IMR-90 (cell line): ENCODE data around the gene SCYGR5. TPM values are rescaled to one million over a fixed set of nuclear protein-coding genes. Genes with fewer than 3 reads are reported as not detected.

ENCODE experiments used
- ATAC-seq: fragments of 200-7000 bp; cut with Tn5 transposase; 2 replicates; pipeline ENCODE4 v1.9.1; 2020; ENCODE audit warnings: low read depth, mild to moderate bottlenecking, moderate library complexity
- BruUV-seq: library from RNA; stranded (reverse); fragments of 400-500 nt; replicated peaks from 2 replicates; lab custom pipeline; 2021; lab: Mats Ljungman, UMichigan
- CTCF ChIA-PET: fragments of 300-600 bp; formaldehyde crosslinking; extraction: SDS; loops from one replicate; lab custom pipeline; 2021; ENCODE audit warnings: antibody characterized with exemption; lab: Yijun Ruan, JAX
- POLR2A ChIA-PET: fragments of 300-600 bp; sonication (Branson Sonifier 250); formaldehyde crosslinking; loops from one replicate; lab custom pipeline; 2022; ENCODE audit warnings: antibody characterized with exemption; ENCODE audit not compliant: unreplicated experiment; lab: Charles Lee
- DNase-seq: peaks from one replicate; pipeline ENCODE4 v3.0.0; 2013
- H2AFZ ChIP-seq: replicated peaks from 2 replicates; pipeline ENCODE3; 2013; ENCODE audit warnings: low read length, mild to moderate bottlenecking; ENCODE audit not compliant: poor library complexity
- H2AK5ac ChIP-seq: 2 replicates; pipeline ENCODE4 v1.6.1; 2013; ENCODE audit warnings: low read depth, low read length, inconsistent platforms
- H2AK9ac ChIP-seq: replicated peaks from 2 replicates; pipeline ENCODE3; 2013; ENCODE audit warnings: mild to moderate bottlenecking, low read depth, low read length, moderate library complexity; ENCODE audit not compliant: poor library complexity
- H2BK120ac ChIP-seq: 2 replicates; pipeline ENCODE4 v1.6.1; 2013; ENCODE audit warnings: low read depth, low read length, inconsistent platforms
- H2BK15ac ChIP-seq: 3 replicates; pipeline ENCODE4 v1.6.1; 2013; ENCODE audit warnings: low read depth, low read length, inconsistent platforms
- H2BK20ac ChIP-seq: 2 replicates; pipeline ENCODE4 v1.6.1; 2013; ENCODE audit warnings: low read depth, mild to moderate bottlenecking, inconsistent platforms, low read length, moderate library complexity
- H2BK5ac ChIP-seq: 2 replicates; pipeline ENCODE4 v1.6.1; 2013; ENCODE audit warnings: mild to moderate bottlenecking, low read depth, low read length, inconsistent platforms; ENCODE audit not compliant: poor library complexity, severe bottlenecking
- H3K14ac ChIP-seq: replicated peaks from 2 replicates; pipeline ENCODE4 v1.6.1; 2013; ENCODE audit warnings: low read depth, low read length, inconsistent platforms
- H3K18ac ChIP-seq: 2 replicates; pipeline ENCODE4 v1.6.1; 2013; ENCODE audit warnings: low read depth, low read length, control low read depth
- H3K23ac ChIP-seq: 2 replicates; pipeline ENCODE4 v1.6.1; 2013; ENCODE audit warnings: low read depth, low read length, inconsistent platforms
- H3K27ac ChIP-seq: 2 replicates; pipeline ENCODE4 v1.5.1; 2013; ENCODE audit warnings: mild to moderate bottlenecking, control low read depth, low read length; ENCODE audit not compliant: insufficient read depth
- H3K27me3 ChIP-seq: 2 replicates; pipeline ENCODE4 v1.6.1; 2013; ENCODE audit warnings: low read length; ENCODE audit not compliant: control insufficient read depth, insufficient read depth
- H3K36me3 ChIP-seq: 2 replicates; pipeline ENCODE4 v1.6.1; 2013; ENCODE audit warnings: low read length, mixed read lengths; ENCODE audit not compliant: control insufficient read depth, insufficient read depth
- H3K4ac ChIP-seq: 2 replicates; pipeline ENCODE4 v1.6.1; 2013; ENCODE audit warnings: low read depth, low read length, inconsistent platforms
- H3K4me1 ChIP-seq: 2 replicates; pipeline ENCODE4 v1.6.1; 2013; ENCODE audit warnings: low read length, mixed read lengths; ENCODE audit not compliant: control insufficient read depth, insufficient read depth
- H3K4me2 ChIP-seq: 2 replicates; pipeline ENCODE4 v1.6.1; 2013; ENCODE audit warnings: low read depth, mild to moderate bottlenecking, control low read depth, low read length, moderate library complexity
- H3K4me3 ChIP-seq: 2 replicates; pipeline ENCODE4 v1.5.1; 2013; ENCODE audit warnings: low read depth, mild to moderate bottlenecking, control low read depth, low read length, moderate library complexity; ENCODE audit not compliant: insufficient read depth
- H3K56ac ChIP-seq: 2 replicates; pipeline ENCODE4 v1.6.1; 2013; ENCODE audit warnings: low read length, inconsistent platforms; ENCODE audit not compliant: insufficient read depth; ENCODE audit errors: extremely low read depth
- H3K79me1 ChIP-seq, 2 experiments: 2 replicates each; pipeline ENCODE4 v1.6.1; 2013; ENCODE audit warnings: low read length in 2 of 2, inconsistent platforms in 1 of 2, low read depth in 1 of 2
- H3K9ac ChIP-seq: 2 replicates; pipeline ENCODE4 v1.6.1; 2013; ENCODE audit warnings: low read depth, low read length, control low read depth
- H3K9me1 ChIP-seq: 2 replicates; pipeline ENCODE4 v1.6.1; 2013; ENCODE audit warnings: low read length, inconsistent platforms; ENCODE audit not compliant: insufficient read depth
- H3K9me3 ChIP-seq: 2 replicates; pipeline ENCODE4 v1.6.1; 2013; ENCODE audit warnings: low read length; ENCODE audit not compliant: control insufficient read depth, insufficient read depth
- H4K20me1 ChIP-seq: 2 replicates; pipeline ENCODE4 v1.6.1; 2013; ENCODE audit warnings: low read length, inconsistent platforms; ENCODE audit not compliant: insufficient read depth
- H4K5ac ChIP-seq: 2 replicates; pipeline ENCODE4 v1.6.1; 2013; ENCODE audit warnings: mild to moderate bottlenecking, low read depth, low read length, control low read depth
- H4K8ac ChIP-seq, 2 experiments: 2 replicates each; pipeline ENCODE4 v1.6.1; 2013; ENCODE audit warnings: low read depth in 2 of 2, low read length in 2 of 2, control low read depth in 1 of 2, inconsistent platforms in 1 of 2
- H4K91ac ChIP-seq: 2 replicates; pipeline ENCODE4 v1.6.1; 2013; ENCODE audit warnings: low read depth, low read length, inconsistent platforms; ENCODE audit not compliant: insufficient read depth
- CEBPB ChIP-seq: IDR thresholded peaks from 2 replicates; pipeline ENCODE4 v1.6.1; 2012; ENCODE audit warnings: low read depth, low read length, improper control_type of control experiment
- CHD1 ChIP-seq: IDR thresholded peaks from 2 replicates; pipeline ENCODE4 v1.6.1; 2012; ENCODE audit warnings: low read depth, low read length, improper control_type of control experiment
- MAFK ChIP-seq: IDR thresholded peaks from 2 replicates; pipeline ENCODE4 v1.6.1; 2012; ENCODE audit warnings: low read depth, low read length, improper control_type of control experiment
- RFX5 ChIP-seq: IDR thresholded peaks from 2 replicates; pipeline ENCODE4 v1.8.0; 2012; ENCODE audit warnings: low read depth, mild to moderate bottlenecking, low read length, moderate library complexity
- SMC3 ChIP-seq: fragments of 150-350 bp; IDR thresholded peaks from 2 replicates; pipeline ENCODE4 v1.6.1; 2016; ENCODE audit warnings: low read depth, mild to moderate bottlenecking, antibody characterized with exemption, low read length, moderate library complexity
- WGBS, 2 experiments: methylation state at CpG; one replicate each; pipeline versions ENCODE4 v1.1.5 to v1.1.7; 2013; ENCODE audit warnings: missing lambda C conversion rate in 2 of 2; ENCODE audit not compliant: insufficient read length in 1 of 2; ENCODE audit errors: extremely low coverage in 2 of 2; 5-methylcytosine and 5-hydroxymethylcytosine counted together
- dilution Hi-C: fragments of 300-500 bp; cut with HindIII; formaldehyde crosslinking; loops from one replicate; pipeline ENCODE4 v1.14.3; 2018; ENCODE audit warnings: low sequenced_read_pairs; ENCODE audit not compliant: unreplicated experiment
- in situ Hi-C: fragments of 300-500 bp; cut with MboI; formaldehyde crosslinking; loops from 3 replicates; pipeline ENCODE4 v1.14.3; 2019; ENCODE audit warnings: low sequenced_read_pairs, inconsistent platforms, mixed read lengths
- intact Hi-C: fragments of 100-400 bp; cut with micrococcal nuclease; formaldehyde crosslinking; loops from 2 replicates; pipeline ENCODE4 v1.10.0; 2022
- polyA plus RNA-seq, 3 experiments: library from polyadenylated mRNA; depleted of rRNA; stranded (reverse); fragments of >200 nt; gene quantifications; 2 replicates each; pipeline ENCODE4 v1.2.3, GENCODE V29; 2012; ENCODE audit warnings: low replicate concordance in 1 of 3
- total RNA-seq: library from RNA; depleted of rRNA; stranded (reverse); fragments of >200 nt; gene quantifications from 2 replicates; pipeline ENCODE4 v1.2.3, GENCODE V29; 2012
- TF ChIP-seq, protein P1 (sequence below): fragments of 150-350 bp; IDR thresholded peaks from 2 replicates; pipeline ENCODE4 v1.6.1; 2017; ENCODE audit warnings: mild to moderate bottlenecking, antibody characterized with exemption, low read length, low read depth

Gene SCYGR5
- total and polyA plus RNA-seq, 2 of the 4 experiments (the other 2 are of a cell fraction) = not detected

DNA sequence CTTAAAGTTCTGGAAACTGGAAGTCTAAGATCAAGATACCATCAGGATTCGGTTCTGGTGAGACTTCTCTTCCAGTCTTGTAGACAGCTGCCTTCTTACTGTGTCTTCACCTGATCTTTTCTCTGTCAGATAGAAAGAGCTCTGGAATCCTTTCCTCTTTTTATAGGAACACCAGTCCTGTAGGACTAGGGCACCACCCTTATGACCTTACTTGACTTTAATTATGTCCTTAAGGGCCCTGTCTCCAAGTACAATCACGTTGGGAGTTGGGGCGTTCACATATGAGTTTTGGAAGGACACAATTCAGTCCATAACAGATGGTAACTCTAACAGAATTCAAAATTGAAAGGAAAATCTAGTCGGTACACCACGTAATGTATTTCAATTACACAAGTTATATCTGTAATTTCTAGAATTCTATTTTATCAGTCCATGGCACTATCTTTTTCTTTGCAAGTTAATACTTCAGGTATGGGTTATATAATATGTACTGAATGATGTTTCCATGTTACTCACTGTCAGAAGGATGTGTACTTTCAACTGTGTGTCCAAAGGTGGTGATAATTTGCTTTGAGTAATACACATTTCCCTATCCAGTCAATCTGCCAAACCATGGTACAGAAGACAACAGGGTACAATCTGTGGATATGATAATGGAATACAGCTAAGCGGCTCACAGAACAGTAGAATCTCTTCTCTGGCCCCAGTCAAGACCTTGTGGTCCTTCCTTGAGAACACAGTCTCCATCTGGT, 1.2 kb upstream of the SCYGR5 start:
- Histone ChIP-seq H2BK120ac (no peak overlapping the region), H2BK5ac (no peak overlapping the region), H3K14ac (no peak overlapping the region), H2BK15ac (no peak overlapping the region), H3K4ac (no peak overlapping the region), H3K4me3 (no peak overlapping the region), H2AFZ (no peak overlapping the region), H2BK20ac (no peak overlapping the region), H4K20me1 (no peaks in the 10 kb centered on the region), H3K79me1 (no peaks in the 10 kb centered on the region), H3K23ac (no peak overlapping the region), H2AK5ac (no peak overlapping the region), H4K5ac (no peak overlapping the region), H4K8ac (no peak overlapping the region), H3K27ac (no peak overlapping the region), H3K27me3 (peaks cover 4% of the 10 kb centered on the region), H2AK9ac (no peak overlapping the region), H3K36me3 (no peaks in the 10 kb centered on the region), H3K56ac (no peak overlapping the region), H3K9me1 (no peaks in the 10 kb centered on the region), H3K9me3 (no peaks in the 10 kb centered on the region), H3K4me1 (no peaks in the 10 kb centered on the region), H3K9ac (no peak overlapping the region), H4K91ac (no peak overlapping the region), H3K4me2 (no peak overlapping the region), H3K18ac (no peak overlapping the region)
- intact Hi-C loops = no loop called here
- TF ChIP-seq MAFK = no peak
- TF ChIP-seq, protein P1, sequence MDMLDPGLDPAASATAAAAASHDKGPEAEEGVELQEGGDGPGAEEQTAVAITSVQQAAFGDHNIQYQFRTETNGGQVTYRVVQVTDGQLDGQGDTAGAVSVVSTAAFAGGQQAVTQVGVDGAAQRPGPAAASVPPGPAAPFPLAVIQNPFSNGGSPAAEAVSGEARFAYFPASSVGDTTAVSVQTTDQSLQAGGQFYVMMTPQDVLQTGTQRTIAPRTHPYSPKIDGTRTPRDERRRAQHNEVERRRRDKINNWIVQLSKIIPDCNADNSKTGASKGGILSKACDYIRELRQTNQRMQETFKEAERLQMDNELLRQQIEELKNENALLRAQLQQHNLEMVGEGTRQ = no peak
- no peak for TF ChIP-seq CHD1
- no peak for TF ChIP-seq RFX5
- no peak for TF ChIP-seq SMC3
- TF ChIP-seq CEBPB = no peak
- in situ Hi-C loops = loop anchor here (10.0 kb wide), 1 partner anchor 219 kb away; no protein-coding TSS in a partner anchor
- BruUV-seq = no TSS peak
- ChIA-PET CTCF (no interaction called here), POLR2A (no interaction called here)
- ATAC-seq (no peak), DNase-seq (no peak)
- 83% methylated on average over 1 of the region's 6 CpGs; no CpG with 5 or more reads in 1 of the 2 experiments for WGBS, 2 experiments
- dilution Hi-C loops = no loop called here
